ENCODE measurements around the gene CAPN10.

DNA sequence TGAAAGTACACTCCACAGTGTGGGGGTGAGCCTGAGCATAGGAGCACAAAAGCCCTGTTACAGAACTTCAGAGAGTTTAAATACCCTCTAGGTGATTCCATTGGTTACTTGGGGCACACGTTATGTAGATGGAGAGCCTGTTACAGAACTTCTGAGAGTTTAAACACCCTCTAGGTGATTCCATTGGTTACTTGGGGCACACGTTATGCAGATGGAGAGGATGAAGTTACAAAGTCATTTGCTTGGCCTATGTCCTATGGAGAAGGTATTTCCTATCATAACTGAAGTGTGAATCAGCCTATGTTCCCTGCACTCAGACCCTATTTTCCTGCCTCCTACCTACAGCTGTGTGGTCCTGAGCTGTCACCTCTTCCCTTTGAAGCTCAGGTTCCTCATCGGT lies 3.8 kb upstream of the CAPN10 start:
- TF ChIP-seq POLR2AphosphoS5 (IDR thresholded peaks at IDR 0.05; ENCODE audit: low read depth, low read length) = peak; percentile 55; the same call in 1 of the 2 replicates
- TF ChIP-seq POLR2A (IDR thresholded peaks at IDR 0.05; ENCODE audit: low read depth, low read length) = no peak
- no peak for TF ChIP-seq TAF1 (IDR thresholded peaks at IDR 0.05; ENCODE audit: borderline replicate concordance, low read depth, low read length)

All from GM12892 (cell line).